Cardiac muscle cell (in vitro differentiated cells and primary cell): ENCODE data around the gene ABHD2. TPM values are rescaled to one million over a fixed set of nuclear protein-coding genes. Genes with fewer than 3 reads are reported as not detected.

Source experiments
- DNase-seq, 2 donors: peaks; one replicate each; pipeline versions ENCODE4 v3.0.0 to v3.0.0-alpha.2; 2010 to 2017; ENCODE audit warnings: low read depth in 1 of 2, low spot score in 1 of 2
- H3K27ac ChIP-seq: fragments of 200-600 bp; sonication (generic); 2 replicates; pipeline ENCODE4 v1.5.1; 2016
- H3K27me3 ChIP-seq: fragments of 200-600 bp; sonication (generic); 2 replicates; pipeline ENCODE4 v1.6.0; 2016; ENCODE audit warnings: control low read depth
- H3K36me3 ChIP-seq: fragments of 200-600 bp; sonication (generic); 2 replicates; pipeline ENCODE4 v1.5.1; 2016; ENCODE audit warnings: control low read depth
- H3K4me1 ChIP-seq: fragments of 200-600 bp; sonication (generic); 2 replicates; pipeline ENCODE4 v1.8.1; 2017; ENCODE audit warnings: low read depth, mild to moderate bottlenecking, mixed run types
- H3K4me3 ChIP-seq: fragments of 200-600 bp; sonication (generic); 2 replicates; pipeline ENCODE4 v1.5.1; 2016; ENCODE audit warnings: mild to moderate bottlenecking
- H3K9me3 ChIP-seq: fragments of 200-600 bp; sonication (generic); 2 replicates; pipeline ENCODE4 v1.5.1; 2017; ENCODE audit warnings: low read depth, mild to moderate bottlenecking, control low read depth
- CTCF ChIP-seq: IDR thresholded peaks from 2 replicates; pipeline ENCODE4 v1.5.1; 2012; ENCODE audit warnings: low read depth, mild to moderate bottlenecking, low read length
- polyA plus RNA-seq: library from polyadenylated mRNA; unstranded; fragments of >200 nt; fragmentation: Nextera tagmentation; extraction: Ambion mirVana; gene quantifications from 2 replicates; pipeline ENCODE4 v1.2.1, GENCODE V29; 2016
- total RNA-seq: library from RNA; depleted of rRNA; stranded (reverse); fragments of >200 nt; gene quantifications from 2 replicates; pipeline ENCODE4 v1.2.3, GENCODE V29; 2016

Gene ABHD2
- total and polyA plus RNA-seq, 2 experiments from 2014 or later, result 28.4 to 43.0 TPM

- peaks cover 28% of the 10 kb centered on the region for H3K4me1 ChIP-seq
- H3K9me3 ChIP-seq, result no peaks in the 10 kb centered on the region
- TF ChIP-seq CTCF, result no peak
- H3K36me3 ChIP-seq, result no peaks in the 10 kb centered on the region
- no peaks in the 10 kb centered on the region for H3K27me3 ChIP-seq
- no peak overlapping the region for H3K4me3 ChIP-seq
- no peak for DNase-seq
- no peak overlapping the region for H3K27ac ChIP-seq
Observed at GRCh38 chr15:89097313-89097712, 9.1 kb downstream of the ABHD2 start.

DNA sequence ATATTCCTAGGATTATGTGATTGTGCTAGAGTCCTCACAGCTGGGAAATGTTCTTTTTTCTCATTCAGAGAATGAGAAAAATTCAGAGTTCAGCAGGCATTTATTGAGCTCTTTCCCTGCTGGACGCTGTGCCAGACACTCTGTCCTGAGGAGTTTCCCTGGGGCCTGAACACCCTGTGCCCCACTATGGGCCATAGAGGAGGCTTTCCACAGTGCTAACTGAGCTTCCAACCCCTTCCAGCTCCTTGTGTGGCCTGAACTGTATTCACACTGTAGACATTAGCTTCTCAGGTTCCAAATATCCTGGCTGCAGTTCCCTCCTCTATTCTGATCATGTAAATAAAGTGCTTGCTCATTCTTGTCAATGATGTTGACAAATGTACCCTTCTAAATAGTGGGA, 10.0 kb downstream of the ABHD2 start:
- DNase-seq, result no peak
- H3K4me3 ChIP-seq, result no peak overlapping the region
- H3K9me3 ChIP-seq, result no peaks in the 10 kb centered on the region
- no peak for TF ChIP-seq CTCF
- H3K36me3 ChIP-seq, result no peaks in the 10 kb centered on the region
- no peaks in the 10 kb centered on the region for H3K27me3 ChIP-seq
- no peak overlapping the region for H3K27ac ChIP-seq
- H3K4me1 ChIP-seq, result peaks cover 20% of the 10 kb centered on the region

- no peak overlapping the region for H3K27ac ChIP-seq
- H3K36me3 ChIP-seq, result no peaks in the 10 kb centered on the region
- no peaks in the 10 kb centered on the region for H3K9me3 ChIP-seq
- no peak for DNase-seq
- no peaks in the 10 kb centered on the region for H3K27me3 ChIP-seq
- TF ChIP-seq CTCF, result no peak
- peaks cover 14% of the 10 kb centered on the region for H3K4me1 ChIP-seq
- no peak overlapping the region for H3K4me3 ChIP-seq
Observed at GRCh38 chr15:89099968-89100367, 11.7 kb downstream of the ABHD2 start.

- peak; percentile 51 to 97 for DNase-seq
- Histone ChIP-seq H3K27ac (peak overlapping the region; percentile 0), H3K4me3 (no peak overlapping the region), H3K4me1 (peaks cover 11% of the 10 kb centered on the region), H3K36me3 (no peaks in the 10 kb centered on the region), H3K9me3 (no peaks in the 10 kb centered on the region), H3K27me3 (no peaks in the 10 kb centered on the region)
- TF ChIP-seq CTCF, result no peak
Observed at GRCh38 chr15:89101302-89102193, 13.3 kb downstream of the ABHD2 start.

- H3K4me3 ChIP-seq, result no peak overlapping the region
- H3K36me3 ChIP-seq, result no peaks in the 10 kb centered on the region
- peaks cover 32% of the 10 kb centered on the region for H3K4me1 ChIP-seq
- TF ChIP-seq CTCF, result no peak
- H3K27me3 ChIP-seq, result no peaks in the 10 kb centered on the region
- peak in 1 of 2 donors; percentile 24 for DNase-seq
- no peak overlapping the region for H3K27ac ChIP-seq
- H3K9me3 ChIP-seq, result no peaks in the 10 kb centered on the region
Observed at GRCh38 chr15:89103481-89104171, 15.4 kb downstream of the ABHD2 start.
